A673 (cell line): ENCODE results near the gene DGUOK. TPM values are rescaled to one million over a fixed set of nuclear protein-coding genes. Genes with fewer than 3 reads are reported as not detected.

ENCODE experiments used
- BruUV-seq: library from RNA; stranded (reverse); fragments of 400-500 nt; replicated peaks from 2 replicates; lab custom pipeline; 2021; lab: Mats Ljungman, UMichigan
- CTCF ChIA-PET: fragments of 300-600 bp; sonication (Branson Sonifier 250); formaldehyde crosslinking; loops from one replicate; lab custom pipeline; 2022; ENCODE audit warnings: antibody characterized with exemption; lab: Charles Lee
- POLR2A ChIA-PET: fragments of 300-600 bp; sonication (Branson Sonifier 250); formaldehyde crosslinking; loops from one replicate; lab custom pipeline; 2022; ENCODE audit warnings: antibody characterized with exemption; ENCODE audit not compliant: low non-redundant PET; lab: Charles Lee
- DNase-seq: peaks from one replicate; pipeline ENCODE4 v3.0.0-alpha.2; 2015; ENCODE audit warnings: low spot score
- H3K27ac ChIP-seq: fragments of 200-600 bp; sonication (generic); 2 replicates; pipeline ENCODE4 v1.5.1; 2016; ENCODE audit warnings: mixed run types, low read depth, mild to moderate bottlenecking, mixed read lengths, antibody characterized with exemption, low read length; ENCODE audit not compliant: poor library complexity, severe bottlenecking
- H3K27me3 ChIP-seq: fragments of 200-600 bp; sonication (generic); replicated peaks from 2 replicates; pipeline ENCODE4 v1.6.1; 2017; ENCODE audit warnings: mixed run types, low read depth, mild to moderate bottlenecking, mixed read lengths, antibody characterized with exemption, low read length; ENCODE audit not compliant: insufficient read depth, poor library complexity
- H3K36me3 ChIP-seq: fragments of 200-600 bp; sonication (generic); 2 replicates; pipeline ENCODE4 v1.6.1; 2016; ENCODE audit warnings: mixed run types, mild to moderate bottlenecking, mixed read lengths, antibody characterized with exemption, low read length; ENCODE audit not compliant: insufficient read depth, poor library complexity, severe bottlenecking
- H3K4me1 ChIP-seq: fragments of 200-600 bp; sonication (generic); 2 replicates; pipeline ENCODE4 v1.6.1; 2017; ENCODE audit warnings: mixed run types, mild to moderate bottlenecking, mixed read lengths, antibody characterized with exemption, low read length; ENCODE audit not compliant: insufficient read depth, poor library complexity, severe bottlenecking
- H3K4me3 ChIP-seq: fragments of 200-600 bp; sonication (generic); 2 replicates; pipeline ENCODE4 v1.5.1; 2016; ENCODE audit warnings: low read depth, mixed run types, mild to moderate bottlenecking, mixed read lengths, low read length; ENCODE audit not compliant: poor library complexity, severe bottlenecking
- H3K9me3 ChIP-seq: fragments of 200-600 bp; sonication (generic); 2 replicates; pipeline ENCODE4 v1.6.1; 2016; ENCODE audit warnings: mixed run types, low read depth, mild to moderate bottlenecking, mixed read lengths, antibody characterized with exemption, low read length; ENCODE audit not compliant: poor library complexity, severe bottlenecking
- CTCF ChIP-seq: fragments of 300-800, 200-600 bp; sonication (generic); conservative IDR thresholded peaks from 2 replicates; pipeline ENCODE4 v1.5.1; 2017; ENCODE audit warnings: low read depth, mild to moderate bottlenecking, antibody characterized with exemption, low read length, moderate library complexity, mixed read lengths
- EZH2 ChIP-seq: fragments of 200-600 bp; sonication (generic); IDR thresholded peaks from 2 replicates; pipeline ENCODE4 v1.6.1; 2017; ENCODE audit warnings: borderline replicate concordance, low read depth, mild to moderate bottlenecking, mixed read lengths, antibody characterized with exemption, low read length; ENCODE audit not compliant: poor library complexity, severe bottlenecking
- intact Hi-C: fragments of 100-400 bp; cut with micrococcal nuclease; formaldehyde crosslinking; loops from one replicate; pipeline ENCODE4 v1.10.0; 2022; ENCODE audit not compliant: unreplicated experiment
- total RNA-seq: library from RNA; stranded (reverse); gene quantifications from 2 replicates; pipeline ENCODE4 v1.2.3, GENCODE V29; 2021

The DGUOK gene
- total RNA-seq, 1 experiment from 2014 or later = 106 TPM

- TF ChIP-seq CTCF (no peak), EZH2 (no peak)
- peak overlapping the region; percentile 65 for H3K27ac ChIP-seq
- H3K4me3 ChIP-seq = peak overlapping the region; percentile 56
- ChIA-PET POLR2A (no interaction called here), CTCF (no interaction called here)
- DNase-seq = no peak
- no peaks in the 10 kb centered on the region for H3K27me3 ChIP-seq
- intact Hi-C loops = loop anchor here (5.0 to 10.0 kb wide), 2 partner anchors 56 to 121 kb away; partner anchors contain the start of gene DGUOK
- H3K9me3 ChIP-seq = no peaks in the 10 kb centered on the region
- no TSS peak for BruUV-seq
- H3K4me1 ChIP-seq = peaks cover 55% of the 10 kb centered on the region
- peaks cover 5% of the 10 kb centered on the region for H3K36me3 ChIP-seq
Measured at GRCh38 chr2:73983322-73984202, 56.9 kb downstream of the DGUOK start.

- H3K4me1 ChIP-seq = peaks cover 53% of the 10 kb centered on the region
- intact Hi-C loops = loop anchor here (5.0 to 10.0 kb wide), 2 partner anchors 57 to 120 kb away; partner anchors contain the start of gene DGUOK
- CTCF ChIA-PET = no interaction called here
Measured at GRCh38 chr2:73984203-73984921, 57.7 kb downstream of the DGUOK start, which contains the start of gene TET3. Gene TET3 (plus strand): TSS chr2:73984910. CDS start chr2:73986404, 1,494 bp downstream.

More at GRCh38 chr2:73984203-73984921, 57.7 kb downstream of the DGUOK start, which contains the start of gene TET3:
- H3K9me3 ChIP-seq = no peaks in the 10 kb centered on the region
- DNase-seq = peak; percentile 69
- peak within 1 kb of the TSS; percentile 56 for H3K4me3 ChIP-seq
- H3K27ac ChIP-seq = peak within 1 kb of the TSS; percentile 71
- TF ChIP-seq EZH2 (no peak), CTCF (no peak)
- H3K27me3 ChIP-seq = no peaks in the 10 kb centered on the region
- no TSS peak for BruUV-seq
- H3K36me3 ChIP-seq = peaks cover 6% of the 10 kb centered on the region
- POLR2A ChIA-PET = no interaction called here
